Measurements from ENCODE around the gene MOSPD2. TPM values are rescaled to one million over a fixed set of nuclear protein-coding genes. Genes with fewer than 3 reads are reported as not detected.

MOSPD2 gene
- polyA plus RNA-seq, 4 donors, result 18.6 to 25.9 (median 21.7) TPM

Other genes with a start within 250 kb of the MOSPD2 start
- gene FANCB, start 352 bp upstream of the MOSPD2 start, polyA plus RNA-seq (ENCODE audit: insufficient read length in 4 of 4), result 1 to 10 TPM; 3.3 to 4.6 (median 3.8) TPM

All from left renal pelvis (tissue), 4 donors.